H1 (cell line): ENCODE results near the gene ZNF747. TPM values are rescaled to one million over a fixed set of nuclear protein-coding genes. Genes with fewer than 3 reads are reported as not detected.
A peak's percentile ranks its signal among the peaks of the same experiment; 100 is the strongest.

Experiments used
- CTCF ChIA-PET: fragments of 300-600 bp; sonication (Branson Sonifier 250); formaldehyde crosslinking; loops from one replicate; lab custom pipeline; 2021; ENCODE audit not compliant: partially characterized antibody; lab: Charles Lee
- POLR2A ChIA-PET: fragments of 300-600 bp; sonication (Branson Sonifier 250); formaldehyde crosslinking; loops from one replicate; lab custom pipeline; 2021; ENCODE audit warnings: inconsistent platforms; ENCODE audit not compliant: partially characterized antibody; lab: Charles Lee
- DNase-seq, 2 experiments: peaks; one replicate each; pipeline versions ENCODE4 v3.0.0 to v3.0.0-alpha.2; 2010 to 2022; ENCODE audit warnings: low spot score in 2 of 2, low read depth in 1 of 2, mixed read lengths in 1 of 2
- FAIRE-seq: peaks from 2 replicates; lab custom pipeline; 2011; peaks lifted over from hg19 to GRCh38; lab: Jason Lieb, UNC
- H2AFZ ChIP-seq: 2 replicates; pipeline ENCODE4 v1.8.1; 2012; ENCODE audit warnings: low read length, inconsistent platforms
- H2AK5ac ChIP-seq: 2 replicates; pipeline ENCODE4 v1.6.1; 2013; ENCODE audit warnings: low read depth, low read length
- H2BK120ac ChIP-seq: replicated peaks from 2 replicates; pipeline ENCODE3; 2013; ENCODE audit warnings: low read depth, low read length, inconsistent platforms
- H2BK12ac ChIP-seq: 2 replicates; pipeline ENCODE4 v1.6.1; 2013; ENCODE audit warnings: low read depth, low read length
- H2BK15ac ChIP-seq: 2 replicates; pipeline ENCODE4 v1.6.1; 2013; ENCODE audit warnings: low read length
- H2BK20ac ChIP-seq: 2 replicates; pipeline ENCODE4 v1.6.1; 2013; ENCODE audit warnings: low read length
- H2BK5ac ChIP-seq: 2 replicates; pipeline ENCODE4 v1.6.1; 2013; ENCODE audit warnings: low read depth, low read length
- H3K14ac ChIP-seq: 2 replicates; pipeline ENCODE4 v1.6.1; 2013; ENCODE audit warnings: inconsistent platforms; ENCODE audit not compliant: insufficient read length
- H3K18ac ChIP-seq: 2 replicates; pipeline ENCODE4 v1.6.1; 2013; ENCODE audit warnings: low read length; ENCODE audit errors: extremely low read depth
- H3K23ac ChIP-seq: 2 replicates; pipeline ENCODE4 v1.6.1; 2013; ENCODE audit warnings: inconsistent platforms; ENCODE audit not compliant: insufficient read length
- H3K23me2 ChIP-seq: 2 replicates; pipeline ENCODE4 v1.6.1; 2013; ENCODE audit warnings: low read depth, low read length
- H3K27ac ChIP-seq: 2 replicates; pipeline ENCODE4 v1.6.1; 2011; ENCODE audit warnings: low read depth, low read length, inconsistent platforms
- H3K27me3 ChIP-seq, 4 experiments: replicated peaks in 1 of 4; 1 replicate in 1 of 4; 2 replicates in 3 of 4; pipeline versions ENCODE4 v1.6.1 to v1.8.1; 2011 to 2013; ENCODE audit warnings: low read length in 3 of 4, mild to moderate bottlenecking in 3 of 4, inconsistent platforms in 2 of 4, mixed read lengths in 2 of 4, moderate library complexity in 1 of 4; ENCODE audit not compliant: control insufficient read depth in 3 of 4, insufficient read depth in 3 of 4; ENCODE audit errors: extremely low read depth in 1 of 4
- H3K36me3 ChIP-seq, 4 experiments: 2 replicates each; pipeline versions ENCODE4 v1.6.1 to v1.8.1; 2011 to 2013; ENCODE audit warnings: mild to moderate bottlenecking in 4 of 4, low read length in 3 of 4, moderate library complexity in 2 of 4, control low read depth in 1 of 4, inconsistent platforms in 1 of 4; ENCODE audit not compliant: insufficient read depth in 4 of 4, control insufficient read depth in 2 of 4
- H3K4ac ChIP-seq: replicated peaks from 2 replicates; pipeline ENCODE3; 2013; ENCODE audit warnings: low read length, low read depth, mixed read lengths, inconsistent platforms; ENCODE audit not compliant: insufficient read length
- H3K4me1 ChIP-seq, 4 experiments: replicated peaks in 1 of 4; 1 replicate in 1 of 4; 2 replicates in 3 of 4; pipeline versions ENCODE4 v1.6.1 to v1.8.1; 2011 to 2013; ENCODE audit warnings: low read length in 3 of 4, inconsistent platforms in 2 of 4, mixed read lengths in 1 of 4; ENCODE audit not compliant: insufficient read depth in 4 of 4, control insufficient read depth in 3 of 4
- H3K4me2 ChIP-seq, 2 experiments: 2 replicates each; pipeline versions ENCODE4 v1.6.1 to v1.8.1; 2011 to 2013; ENCODE audit warnings: low read depth in 2 of 2, low read length in 2 of 2, control low read depth in 1 of 2, inconsistent platforms in 1 of 2, mild to moderate bottlenecking in 1 of 2; ENCODE audit not compliant: insufficient read depth in 1 of 2
- H3K4me3 ChIP-seq, 4 experiments: fragments of 200-600, 300-600 bp in 1 of 4; sonication (generic), shearing (Covaris generic), sonication (Bioruptor Twin) in 1 of 4; 2 replicates each; pipeline versions ENCODE4 v1.5.1 to v1.8.1; 2011 to 2016; ENCODE audit warnings: low read length in 4 of 4, low read depth in 3 of 4, control low read depth in 2 of 4, inconsistent platforms in 2 of 4, mild to moderate bottlenecking in 2 of 4, mixed read lengths in 1 of 4, moderate library complexity in 1 of 4; ENCODE audit not compliant: insufficient read depth in 2 of 4; ENCODE audit errors: extremely low read depth in 1 of 4
- H3K56ac ChIP-seq: replicated peaks from 2 replicates; pipeline ENCODE3; 2013; ENCODE audit warnings: low read depth, mild to moderate bottlenecking, mixed read lengths, low read length, inconsistent platforms; ENCODE audit not compliant: insufficient read length
- H3K79me1 ChIP-seq: 2 replicates; pipeline ENCODE4 v1.6.1; 2013; ENCODE audit warnings: low read depth, low read length, control low read depth
- H3K79me2 ChIP-seq, 2 experiments: 2 replicates each; pipeline versions ENCODE4 v1.6.1 to v1.8.1; 2012 to 2013; ENCODE audit warnings: low read length in 2 of 2, mild to moderate bottlenecking in 2 of 2, inconsistent platforms in 1 of 2; ENCODE audit not compliant: insufficient read depth in 2 of 2, control insufficient read depth in 1 of 2
- H3K9ac ChIP-seq, 4 experiments: replicated peaks in 1 of 4; 1 replicate in 1 of 4; 2 replicates in 3 of 4; pipeline versions ENCODE4 v1.6.1 to v1.8.1; 2011 to 2013; ENCODE audit warnings: low read depth in 3 of 4, low read length in 3 of 4, control low read depth in 2 of 4, mild to moderate bottlenecking in 2 of 4, moderate library complexity in 2 of 4, inconsistent platforms in 1 of 4; ENCODE audit errors: extremely low read depth in 1 of 4
- H3K9me3 ChIP-seq, 2 experiments: 2 replicates each; pipeline versions ENCODE4 v1.6.1 to v1.8.1; 2012 to 2013; ENCODE audit warnings: mild to moderate bottlenecking in 2 of 2, moderate library complexity in 2 of 2, control low read depth in 1 of 2, inconsistent platforms in 1 of 2, low read depth in 1 of 2, low read length in 1 of 2, mixed read lengths in 1 of 2; ENCODE audit not compliant: insufficient read depth in 2 of 2
- H4K20me1 ChIP-seq, 2 experiments: replicated peaks in 1 of 2; 2 replicates each; pipeline versions ENCODE3 to v1.8.1; 2011 to 2013; ENCODE audit warnings: inconsistent platforms in 2 of 2, low read length in 2 of 2, mild to moderate bottlenecking in 1 of 2; ENCODE audit not compliant: insufficient read depth in 2 of 2, control insufficient read depth in 1 of 2
- H4K5ac ChIP-seq: 2 replicates; pipeline ENCODE4 v1.6.1; 2013; ENCODE audit warnings: low read length, low read depth, mixed read lengths, inconsistent platforms; ENCODE audit not compliant: insufficient read length
- H4K8ac ChIP-seq: 2 replicates; pipeline ENCODE4 v1.8.0; 2013; ENCODE audit warnings: mild to moderate bottlenecking, moderate library complexity, low read length, inconsistent platforms; ENCODE audit not compliant: insufficient read depth; ENCODE audit errors: extremely low read depth
- H4K91ac ChIP-seq: replicated peaks from 2 replicates; pipeline ENCODE3; 2013; ENCODE audit warnings: low read length, mixed read lengths, inconsistent platforms; ENCODE audit not compliant: insufficient read length
- ATF2 ChIP-seq: IDR thresholded peaks from 2 replicates; pipeline ENCODE4 v1.6.1; 2012; ENCODE audit warnings: low read length, inconsistent platforms
- CEBPB ChIP-seq: IDR thresholded peaks from 2 replicates; pipeline ENCODE4 v1.6.1; 2012; ENCODE audit warnings: low read depth, low read length
- MAX ChIP-seq: IDR thresholded peaks from 2 replicates; pipeline ENCODE4 v1.6.1; 2012; ENCODE audit warnings: inconsistent platforms
- RFX5 ChIP-seq: IDR thresholded peaks from 2 replicates; pipeline ENCODE4 v1.6.1; 2011; ENCODE audit warnings: low read depth, low read length, improper control_type of control experiment, borderline replicate concordance
- RNF2 ChIP-seq: fragments of 200-900, 300-1000 bp; sonication (generic); IDR thresholded peaks from 2 replicates; pipeline ENCODE4 v1.7.1; 2016; ENCODE audit warnings: borderline replicate concordance, low read depth, mild to moderate bottlenecking, antibody characterized with exemption, low read length; ENCODE audit not compliant: poor library complexity, severe bottlenecking; ENCODE audit errors: missing control alignments
- SIX5 ChIP-seq: IDR thresholded peaks from 2 replicates; pipeline ENCODE4 v1.6.1; 2011; ENCODE audit warnings: mild to moderate bottlenecking, low read depth, low read length
- USF2 ChIP-seq: IDR thresholded peaks from 2 replicates; pipeline ENCODE4 v1.6.1; 2011; ENCODE audit warnings: low read length, improper control_type of control experiment
- ZNF274 ChIP-seq: IDR thresholded peaks from 2 replicates; pipeline ENCODE4 v1.7.0; 2012; ENCODE audit warnings: low read length, borderline replicate concordance; ENCODE audit errors: extremely low read depth
- WGBS, 2 experiments: shearing (Covaris generic) in 1 of 2; methylation state at CpG; one replicate each; pipeline versions ENCODE4 v1.1.6 to v1.1.7; 2013 to 2015; ENCODE audit warnings: low lambda C conversion rate in 2 of 2, mixed read lengths in 2 of 2, inconsistent platforms in 1 of 2, low coverage in 1 of 2, missing lambda C conversion rate in 1 of 2; ENCODE audit not compliant: insufficient replicate concordance in 2 of 2, insufficient coverage in 1 of 2, insufficient read length in 1 of 2; ENCODE audit errors: extremely low coverage in 1 of 2, missing lambda C conversion rate in 1 of 2; 5-methylcytosine and 5-hydroxymethylcytosine counted together
- polyA plus RNA-seq, 7 experiments: library from polyadenylated mRNA; depleted of rRNA in 3 of 7; stranded (reverse) in 5 of 7; unstranded in 2 of 7; fragments of >200 nt in 5 of 7; fragments of 200-250 nt in 2 of 7; gene quantifications; 1 replicate in 5 of 7; 2 replicates in 1 of 7; 4 replicates in 1 of 7; pipeline versions ENCODE4 v1.2.1 to v1.2.3, GENCODE V29; 2011 to 2013; ENCODE audit warnings: missing spikeins in 2 of 7, mixed read lengths in 2 of 7
- total RNA-seq: library from RNA; stranded (reverse); fragmentation: NEBNext Ultra II Directional; extraction: Animal tissue kit (Norgen Biotek cat#: 25700); gene quantifications from 2 replicates; pipeline ENCODE4 v1.2.1, GENCODE V29; 2021

Gene ZNF747
- total and polyA plus RNA-seq, 2 of the 8 experiments (the other 6 are each of a cell fraction or from before 2014, with no cell fraction given), result 9.9 to 10.3 TPM

- Histone ChIP-seq H3K36me3 (no peaks in the 10 kb centered on the region), H2BK20ac (no peak overlapping the region), H3K23me2 (no peaks in the 10 kb centered on the region), H4K91ac (no peak overlapping the region), H3K14ac (no peak overlapping the region), H3K27me3 (0 out of 7 replicates have a peak, but pooled peaks cover 0 to 2% (median 0%) of the 10 kb centered on the region in 4 experiments), H3K9ac (no peak overlapping the region), H2BK5ac (no peak overlapping the region), H3K18ac (no peak overlapping the region), H3K27ac (no peak overlapping the region), H2AK5ac (no peak overlapping the region), H4K8ac (no peak overlapping the region), H3K9me3 (no peaks in the 10 kb centered on the region), H3K79me1 (no peaks in the 10 kb centered on the region), H2AFZ (no peak overlapping the region), H3K4ac (no peak overlapping the region), H2BK120ac (no peak overlapping the region), H3K4me1 (no peaks in the 10 kb centered on the region), H2BK15ac (no peak overlapping the region), H3K56ac (no peak overlapping the region), H3K23ac (no peak overlapping the region), H3K4me2 (no peak overlapping the region), H4K20me1 (no peaks in the 10 kb centered on the region), H4K5ac (no peak overlapping the region), H3K79me2 (no peaks in the 10 kb centered on the region), H2BK12ac (no peak overlapping the region), H3K4me3 (no peak overlapping the region)
- FAIRE-seq (peak; percentile 7), DNase-seq (no peak)
- WGBS, 2 experiments, result 74% methylated on average over 6 of the region's 6 CpGs; no CpG with 5 or more reads in 1 of the 2 experiments
- ChIA-PET POLR2A (no interaction called here), CTCF (interaction anchor here (1.2 kb wide), 1 partner anchor 15 kb away, joined by 3 read pairs; no protein-coding TSS in a partner anchor)
- TF ChIP-seq CEBPB (no peak), RNF2 (no peak), SIX5 (no peak), ATF2 (no peak), ZNF274 (no peak), RFX5 (no peak), MAX (no peak), USF2 (no peak)
Measured at GRCh38 chr16:30503403-30504296, 31.0 kb downstream of the ZNF747 start.
